Measurements from ENCODE around the gene HAO1. TPM values are rescaled to one million over a fixed set of nuclear protein-coding genes. Genes with fewer than 3 reads are reported as not detected.

HAO1 gene
- total and polyA plus RNA-seq, 2 of the 4 experiments (the other 2 are of a cell fraction): not detected

- ATAC-seq (ENCODE audit: low read depth): no peak
- Histone ChIP-seq H3K9me1 (ENCODE audit: insufficient read depth, low read length) (no peaks in the 10 kb centered on the region), H4K20me1 (ENCODE audit: insufficient read depth, low read length) (no peaks in the 10 kb centered on the region), H3K4me3 (ENCODE audit: insufficient read depth, low read depth, low read length) (no peak overlapping the region), H3K36me3 (ENCODE audit: control insufficient read depth, insufficient read depth, low read length) (no peaks in the 10 kb centered on the region), H3K27me3 (ENCODE audit: control insufficient read depth, insufficient read depth, low read length) (peaks cover 2% of the 10 kb centered on the region), H2BK5ac (ENCODE audit: low read depth, low read length, poor library complexity, severe bottlenecking) (no peak overlapping the region), H4K5ac (ENCODE audit: low read depth, low read length) (no peak overlapping the region), H2AK9ac (replicated peaks; ENCODE audit: low read depth, low read length, poor library complexity) (no peak overlapping the region), H3K4me2 (ENCODE audit: low read depth, low read length) (no peak overlapping the region), H2BK120ac (ENCODE audit: low read depth, low read length) (no peak overlapping the region), H3K79me1 (ENCODE audit: low read depth in 1 of 2, low read length in 2 of 2) (no peaks in the 10 kb centered on the region), H3K27ac (ENCODE audit: insufficient read depth, low read length) (no peak overlapping the region), H4K91ac (ENCODE audit: insufficient read depth, low read depth, low read length) (no peak overlapping the region), H3K4me1 (ENCODE audit: control insufficient read depth, insufficient read depth, low read length) (no peaks in the 10 kb centered on the region), H3K9ac (ENCODE audit: low read depth, low read length) (no peak overlapping the region), H4K8ac (ENCODE audit: low read depth in 2 of 2, low read length in 2 of 2) (no peak overlapping the region), H3K23ac (ENCODE audit: low read depth, low read length) (no peak overlapping the region), H2BK15ac (ENCODE audit: low read depth, low read length) (no peak overlapping the region), H2AFZ (replicated peaks; ENCODE audit: low read length, poor library complexity) (no peak overlapping the region), H3K56ac (ENCODE audit: extremely low read depth, insufficient read depth, low read length) (no peak overlapping the region), H3K18ac (ENCODE audit: low read depth, low read length) (no peak overlapping the region), H3K9me3 (ENCODE audit: control insufficient read depth, insufficient read depth, low read length) (no peaks in the 10 kb centered on the region), H2AK5ac (ENCODE audit: low read depth, low read length) (no peak overlapping the region), H3K14ac (replicated peaks; ENCODE audit: low read depth, low read length) (no peak overlapping the region), H2BK20ac (ENCODE audit: low read depth, low read length) (no peak overlapping the region), H3K4ac (ENCODE audit: low read depth, low read length) (no peak overlapping the region)
- intact Hi-C loops (cut with micrococcal nuclease) (no loop called here), in situ Hi-C loops (cut with MboI; ENCODE audit: low sequenced_read_pairs) (no loop called here), dilution Hi-C loops (cut with HindIII; ENCODE audit: low sequenced_read_pairs, unreplicated experiment) (no loop called here)
- WGBS, 2 experiments (ENCODE audit: extremely low coverage in 2 of 2, insufficient read length in 1 of 2): no CpG with 5 or more reads among the region's 4 CpGs
- DNase-seq: no peak
- no TSS peak for BruUV-seq (replicated peaks)
- POLR2A ChIA-PET (ENCODE audit: unreplicated experiment): no interaction called here
- CTCF ChIA-PET: interaction anchor here (0.6 kb wide), 1 partner anchor 930 kb away, joined by 3 read pairs; no protein-coding TSS in a partner anchor
- TF ChIP-seq BHLHE40 (IDR thresholded peaks at IDR 0.05; ENCODE audit: low read depth, low read length) (no peak), SMC3 (IDR thresholded peaks at IDR 0.05; ENCODE audit: low read depth, low read length) (no peak), POLR2A (IDR thresholded peaks at IDR 0.05; ENCODE audit: low read depth, low read length) (no peak), NFE2L2 (IDR thresholded peaks at IDR 0.05; ENCODE audit: low read depth, low read length) (no peak), RFX5 (IDR thresholded peaks at IDR 0.05; ENCODE audit: low read depth, low read length) (no peak), CEBPB (IDR thresholded peaks at IDR 0.05; ENCODE audit: low read depth, low read length) (no peak), ELK1 (IDR thresholded peaks at IDR 0.05; ENCODE audit: borderline replicate concordance, low read depth, low read length) (no peak), RAD21 (IDR thresholded peaks at IDR 0.05; ENCODE audit: low read length) (no peak), USF2 (IDR thresholded peaks at IDR 0.05; ENCODE audit: low read depth, low read length) (no peak), RCOR1 (IDR thresholded peaks at IDR 0.05; ENCODE audit: insufficient replicate concordance, low read length) (no peak), CHD1 (IDR thresholded peaks at IDR 0.05; ENCODE audit: low read depth, low read length) (no peak), MAFK (IDR thresholded peaks at IDR 0.05; ENCODE audit: low read depth, low read length) (no peak), MAZ (IDR thresholded peaks at IDR 0.05; ENCODE audit: borderline replicate concordance, low read depth, low read length) (no peak), CTCF (conservative IDR thresholded peaks at IDR 0.05; ENCODE audit: low read depth, low read length) (no peak), FOS (IDR thresholded peaks at IDR 0.05; ENCODE audit: low read depth, low read length) (no peak), MXI1 (IDR thresholded peaks at IDR 0.05; ENCODE audit: borderline replicate concordance, low read depth, low read length) (no peak)
Observed at GRCh38 chr20:7908905-7909304, 31.4 kb downstream of the HAO1 start.

All from IMR-90 (cell line).